ACHN (cell line): ENCODE measurements around the gene CENPP.

ENCODE experiments used
- DNase-seq: peaks from one replicate; pipeline ENCODE4 v3.0.0-alpha.2; 2015
- in situ Hi-C: cut with HindIII; loops from 2 replicates; pipeline ENCODE4 v1.10.0; 2017; ENCODE audit warnings: low sequenced_read_pairs, low pct_ligation_motif_present, low pct_unique_long_range_greater_than_20kb

The CENPP gene

DNA sequence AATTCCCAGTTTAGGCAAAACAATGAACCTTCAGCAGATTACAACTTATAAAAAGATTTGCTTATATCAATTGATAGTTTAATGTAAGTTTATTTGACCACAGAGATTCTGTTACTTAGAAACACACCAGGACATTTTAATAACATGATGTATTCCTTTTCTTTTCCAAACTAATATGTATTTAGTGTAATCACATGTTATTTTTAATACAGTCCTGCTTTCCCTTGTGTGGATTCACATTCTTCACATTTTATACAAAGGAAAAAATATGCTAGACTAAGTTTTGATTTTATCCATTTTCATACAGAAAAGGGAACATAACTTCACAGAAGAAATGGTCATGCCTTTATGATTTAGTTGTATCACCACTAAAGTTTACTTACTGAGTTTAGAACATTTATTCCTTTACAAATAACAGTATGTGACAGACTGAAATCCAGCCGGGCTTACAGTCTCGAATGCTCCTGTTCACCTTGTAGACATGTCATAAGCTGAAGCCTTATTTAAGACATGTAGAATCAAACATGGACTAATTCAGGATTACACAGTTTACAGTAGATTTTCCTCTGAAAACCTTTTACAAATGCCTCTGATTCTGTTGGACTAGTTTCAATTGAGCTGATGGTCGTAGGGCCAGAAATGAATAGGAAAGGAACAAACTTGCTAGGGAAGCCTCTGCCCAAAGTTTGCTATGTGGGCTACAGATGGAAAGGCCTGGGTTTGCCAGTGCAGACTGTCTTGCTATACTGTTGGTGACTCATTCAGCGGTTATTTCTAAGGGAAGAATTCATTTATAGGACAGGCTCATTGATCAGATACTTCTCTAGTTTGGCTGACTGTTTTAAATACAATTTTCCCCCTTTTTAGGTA, 163.2 kb downstream of the CENPP start:
- in situ Hi-C loops = no loop called here
- DNase-seq = no peak

DNA sequence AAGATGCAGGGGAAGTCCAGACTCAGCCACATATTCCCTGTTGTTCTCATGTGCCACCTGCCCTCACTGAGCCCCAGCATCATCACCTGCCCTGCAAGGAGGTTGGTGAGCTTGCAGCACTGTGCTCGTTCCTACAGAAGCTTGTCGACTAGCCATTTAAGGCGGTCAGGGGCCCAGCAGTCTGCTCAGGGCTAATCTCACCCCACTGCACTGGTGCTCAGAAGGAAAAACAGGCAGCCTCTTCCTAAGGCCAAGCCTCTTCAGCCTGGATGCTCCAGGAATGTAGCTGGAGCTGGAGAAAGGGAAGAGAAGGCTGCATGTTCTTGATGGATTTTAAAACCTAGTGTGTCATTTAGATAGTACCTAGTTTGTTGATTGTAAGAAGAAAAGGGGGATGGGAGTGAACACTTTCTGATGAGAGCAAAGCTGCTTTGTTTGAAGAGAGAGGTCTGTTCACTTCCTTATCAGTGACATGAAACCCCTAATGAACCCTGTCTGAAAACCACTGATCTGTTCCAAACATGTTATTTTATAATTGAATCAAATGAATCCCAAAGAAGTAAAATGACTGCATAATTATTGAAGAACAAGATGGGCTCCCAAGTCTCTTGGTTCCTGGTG, 167.1 kb downstream of the CENPP start:
- in situ Hi-C loops = no loop called here
- DNase-seq = no peak

DNA sequence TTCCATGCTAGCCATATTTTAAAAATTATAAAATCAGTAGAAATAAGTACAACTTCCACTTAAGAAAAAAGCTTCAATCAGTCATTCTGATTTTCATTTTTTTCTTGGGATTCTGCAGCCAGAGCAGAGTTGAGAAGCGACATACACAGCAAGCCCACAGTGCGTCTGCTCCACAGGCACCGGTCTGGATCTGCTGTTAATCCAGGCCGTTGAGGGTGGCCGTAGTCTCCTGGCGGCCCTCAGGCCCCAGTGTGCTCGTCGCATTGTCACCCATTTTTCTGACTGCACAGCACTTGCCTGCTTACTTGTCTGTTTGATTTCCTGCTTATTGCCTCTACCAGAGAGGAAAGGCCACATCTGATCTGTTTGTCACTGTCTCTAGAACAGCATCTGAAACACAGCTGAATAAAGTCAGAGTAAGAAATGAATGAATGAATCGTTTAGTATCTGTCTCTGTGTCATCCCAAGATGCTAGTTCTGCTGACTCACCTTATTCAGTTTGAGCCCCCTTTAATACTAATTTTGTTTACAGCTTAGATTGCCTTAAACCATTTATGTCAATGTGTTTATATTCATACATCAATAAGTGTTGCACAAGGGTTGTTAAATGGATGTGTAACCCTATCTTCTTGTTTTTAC, 168.1 kb downstream of the CENPP start:
- in situ Hi-C loops = no loop called here
- DNase-seq = no peak

DNA sequence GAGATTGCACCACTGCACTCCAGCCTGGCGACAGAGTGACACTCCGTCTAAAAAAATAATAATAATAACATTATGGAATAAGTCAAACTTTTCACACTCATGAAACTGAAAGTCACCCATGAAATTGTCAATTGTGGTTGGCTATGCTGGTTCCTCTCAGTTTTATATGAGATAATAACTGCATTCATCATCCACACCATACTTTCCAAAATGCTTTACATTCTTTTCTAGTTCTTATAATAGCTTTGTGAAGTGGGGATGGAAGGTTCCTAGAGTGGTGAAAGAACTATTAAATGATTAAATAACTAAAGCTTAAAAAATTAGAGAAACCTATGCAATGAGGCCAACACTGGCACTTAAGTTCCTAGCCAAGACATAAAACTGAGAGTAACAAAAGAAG, 169.1 kb downstream of the CENPP start:
- in situ Hi-C loops = no loop called here
- DNase-seq = no peak

DNA sequence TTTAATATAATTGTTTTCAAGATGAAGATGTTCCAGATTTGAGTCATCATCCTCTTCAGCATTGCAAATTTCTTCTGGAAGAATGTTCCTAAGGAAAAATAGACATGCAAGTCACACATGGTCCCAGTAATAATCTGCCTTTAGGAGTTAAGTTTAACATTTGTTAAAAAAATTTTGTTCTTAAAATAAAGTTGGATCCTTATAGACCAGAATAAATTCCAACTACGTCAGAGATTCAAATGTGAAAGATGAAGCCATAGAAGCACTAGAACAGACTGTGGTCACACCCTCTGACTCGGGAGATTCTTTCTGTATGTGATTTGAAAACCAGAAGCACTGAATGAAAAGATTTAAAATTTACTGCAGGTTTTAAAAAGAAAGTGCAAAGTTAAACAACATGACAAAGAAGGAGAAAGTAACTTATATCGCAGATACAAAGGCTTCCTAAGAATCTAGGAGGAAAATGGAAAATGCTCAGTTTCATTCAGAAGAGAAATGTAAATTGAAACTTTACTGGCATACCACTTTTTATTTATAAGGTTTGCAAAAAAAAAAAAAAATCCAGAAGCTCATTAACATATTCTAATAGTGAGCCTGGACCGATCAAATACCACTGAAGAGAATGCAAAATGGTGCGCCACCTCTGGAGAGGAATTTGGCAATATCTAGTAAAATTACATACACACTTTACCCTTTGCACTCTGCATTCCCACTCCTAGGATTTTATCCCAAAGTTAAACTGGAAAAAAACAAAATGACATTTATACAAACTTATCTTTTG, 170.8 kb downstream of the CENPP start:
- no peak for DNase-seq
- in situ Hi-C loops = no loop called here

DNA sequence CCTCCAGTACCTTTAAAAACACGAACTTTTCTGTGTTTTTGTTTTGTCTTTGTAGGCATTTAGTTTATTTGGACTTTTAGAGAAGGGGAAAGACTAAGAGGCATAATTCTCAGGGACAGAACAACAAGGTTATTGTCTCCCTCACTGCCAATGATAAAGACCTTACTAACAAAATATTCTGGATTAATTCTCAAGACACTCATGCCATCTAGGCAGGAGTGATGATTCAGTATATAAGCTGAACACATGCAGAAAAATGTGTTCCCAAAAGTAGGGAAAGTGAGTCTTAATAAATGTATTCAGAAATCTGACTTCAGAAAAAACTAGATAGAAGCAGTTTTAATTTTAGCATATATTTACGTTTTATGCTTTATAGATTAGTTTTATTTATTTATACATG, 173.9 kb downstream of the CENPP start:
- DNase-seq = no peak
- in situ Hi-C loops = no loop called here

DNA sequence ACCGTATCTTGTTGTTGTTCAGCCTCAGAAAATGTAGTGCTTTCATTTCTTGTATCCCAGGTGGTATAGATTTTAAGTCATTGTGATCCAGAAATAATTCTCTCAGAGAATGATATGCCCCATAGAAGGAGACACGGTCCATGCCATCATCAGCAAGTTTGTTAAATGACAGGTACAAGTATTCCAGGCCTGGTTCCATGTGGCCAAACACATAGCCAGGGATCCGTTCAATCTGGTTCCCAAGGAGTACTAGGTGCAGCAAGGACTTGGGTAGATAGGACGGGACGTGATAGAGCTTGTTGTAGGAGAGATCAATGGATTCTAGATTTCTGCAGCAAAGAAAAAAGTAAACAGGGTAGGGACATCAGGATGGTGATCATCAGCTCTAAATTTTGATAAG, 175.0 kb downstream of the CENPP start:
- in situ Hi-C loops = no loop called here
- no peak for DNase-seq

DNA sequence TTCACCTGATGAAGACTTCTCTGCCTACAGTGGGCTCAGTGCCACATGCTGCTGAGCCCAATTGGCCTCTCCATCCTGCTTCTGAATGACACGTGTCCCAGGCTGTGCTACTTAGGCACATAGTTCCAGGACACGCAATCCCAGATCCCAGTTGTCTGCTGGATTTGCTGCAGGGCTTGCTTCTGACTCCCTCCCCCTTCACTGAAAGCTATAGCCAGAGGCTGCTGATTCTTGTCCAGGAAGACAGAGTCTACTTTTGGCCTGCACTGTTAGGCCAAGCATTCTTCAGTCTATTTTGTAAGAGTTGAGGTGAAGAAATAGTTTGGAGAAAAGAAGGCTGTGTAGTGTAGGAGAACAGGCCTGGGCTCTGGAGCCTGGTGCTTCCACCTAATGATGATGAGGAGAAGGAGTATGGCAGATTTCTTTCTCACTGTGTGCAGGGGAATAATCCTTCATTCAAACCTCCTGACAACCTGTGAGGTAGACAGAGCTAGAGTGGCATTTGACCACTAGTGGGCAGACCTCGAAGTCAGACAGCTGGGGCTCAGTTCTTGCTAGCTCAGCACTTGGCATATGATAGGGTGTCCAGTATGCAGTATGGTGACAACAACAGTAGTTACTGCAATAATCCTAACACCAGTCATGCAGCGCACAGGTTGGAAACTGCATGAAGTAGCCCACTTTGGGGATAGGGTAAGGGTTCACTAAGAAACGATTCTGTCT, 176.1 kb downstream of the CENPP start:
- in situ Hi-C loops = no loop called here
- peak; percentile 49 for DNase-seq

DNA sequence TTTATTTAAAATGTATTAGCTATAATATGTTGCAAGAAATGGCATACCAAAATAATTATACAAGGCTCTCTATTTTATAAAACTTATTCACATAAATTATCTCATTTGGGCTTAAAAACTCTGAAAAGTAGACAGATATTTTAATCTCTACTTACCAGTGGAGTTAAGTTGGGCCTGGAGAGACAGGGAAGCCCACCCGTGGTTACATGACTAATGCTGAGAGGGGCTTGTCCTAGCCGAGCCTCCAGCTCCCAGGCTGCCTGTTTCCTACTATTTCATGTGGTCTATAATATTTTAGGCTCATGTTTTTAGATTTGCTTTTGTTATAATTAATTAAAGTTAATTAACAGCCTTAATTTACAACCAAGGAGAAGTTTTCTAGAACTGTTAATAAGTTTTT, 177.4 kb downstream of the CENPP start:
- in situ Hi-C loops = no loop called here
- DNase-seq = no peak

DNA sequence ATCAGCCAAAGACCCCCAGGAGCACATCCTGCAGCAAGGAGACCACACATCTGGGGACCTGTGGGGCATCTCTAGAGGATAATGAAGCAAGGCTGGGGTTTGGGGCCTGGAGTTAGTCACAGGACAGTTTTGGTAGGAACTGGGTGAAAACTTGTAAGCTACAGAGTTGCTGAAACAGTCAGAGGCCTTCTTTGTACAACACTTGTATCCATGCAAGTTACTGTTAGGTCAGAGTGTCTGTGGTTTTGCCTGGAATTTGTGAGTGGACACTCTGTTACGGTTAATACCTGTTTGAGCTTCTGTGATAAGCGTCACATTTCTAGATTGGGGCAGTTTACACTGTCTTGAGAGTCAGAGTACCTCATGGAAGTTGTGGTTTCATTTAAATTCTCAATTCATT, 179.1 kb downstream of the CENPP start:
- in situ Hi-C loops = no loop called here
- no peak for DNase-seq

DNA sequence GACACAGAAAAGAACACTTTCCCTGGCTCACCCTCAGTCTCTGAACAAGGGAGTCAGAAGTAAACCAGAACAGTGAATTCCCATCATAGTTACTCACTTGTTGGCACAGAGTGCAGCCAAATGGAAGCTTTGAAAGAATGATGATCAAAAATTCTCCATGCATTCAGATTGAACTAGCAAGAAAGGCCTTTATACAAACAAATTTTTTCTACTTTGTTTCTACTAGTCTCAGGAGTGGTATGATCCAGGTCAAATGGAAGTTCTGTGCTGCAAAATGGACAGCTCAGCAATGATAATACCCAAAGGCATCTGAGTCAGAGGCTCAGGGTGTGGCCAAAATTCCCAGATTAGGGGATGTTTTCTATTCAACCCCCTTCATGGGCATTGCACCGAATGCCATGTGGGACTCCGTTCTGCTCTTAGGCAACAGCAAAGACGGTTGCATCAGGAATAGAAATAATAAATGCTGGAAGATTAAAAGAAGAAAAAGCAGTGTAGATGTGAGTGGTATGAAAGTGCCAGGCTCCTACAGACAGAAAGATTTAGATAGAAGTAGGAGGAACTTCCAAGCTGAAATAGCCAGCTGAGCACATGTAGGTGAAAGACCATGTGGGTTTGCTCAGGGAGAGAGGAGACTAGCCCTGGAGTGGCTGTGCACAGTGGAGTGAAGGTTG, 180.6 kb downstream of the CENPP start:
- in situ Hi-C loops = no loop called here
- DNase-seq = peak; percentile 26

DNA sequence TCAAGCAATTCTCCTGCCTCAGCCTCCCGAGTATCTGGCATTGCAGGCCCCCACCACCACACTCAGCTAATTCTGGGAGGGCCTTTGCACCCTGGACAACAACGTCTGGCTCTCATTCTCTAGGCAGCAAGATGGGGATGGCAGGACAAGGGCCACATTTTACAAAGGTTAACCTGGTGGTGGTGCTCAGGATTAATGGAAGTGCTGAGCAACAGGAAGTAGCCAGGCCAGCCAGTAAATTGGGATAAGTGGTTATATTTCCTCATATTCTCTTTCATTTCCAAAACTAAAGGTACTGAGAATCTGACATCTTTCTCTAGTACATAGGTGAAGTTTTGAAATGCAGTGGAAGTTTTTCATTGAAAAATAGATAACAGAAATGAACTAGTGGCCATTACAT, 181.3 kb downstream of the CENPP start:
- in situ Hi-C loops = no loop called here
- no peak for DNase-seq

DNA sequence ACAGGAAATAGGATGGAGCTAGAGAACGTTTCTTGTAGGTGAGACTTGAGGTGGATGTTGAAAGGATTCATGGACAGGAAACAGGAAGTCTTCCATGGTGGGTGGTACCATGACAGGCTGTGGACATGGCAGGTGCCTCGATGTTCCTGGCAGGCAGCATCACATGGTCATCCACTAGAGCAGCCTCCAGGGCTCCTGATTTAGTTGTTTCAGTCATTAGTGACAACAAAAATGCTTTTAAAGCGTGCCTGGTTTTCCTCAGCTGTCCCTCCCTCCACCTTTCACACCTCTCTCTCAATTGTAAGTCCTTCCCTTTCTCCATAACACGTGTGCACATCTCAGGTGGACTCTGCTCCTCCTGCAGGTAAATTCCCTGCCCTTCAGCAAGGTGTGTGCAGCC, 181.7 kb downstream of the CENPP start:
- DNase-seq = no peak
- in situ Hi-C loops = no loop called here

DNA sequence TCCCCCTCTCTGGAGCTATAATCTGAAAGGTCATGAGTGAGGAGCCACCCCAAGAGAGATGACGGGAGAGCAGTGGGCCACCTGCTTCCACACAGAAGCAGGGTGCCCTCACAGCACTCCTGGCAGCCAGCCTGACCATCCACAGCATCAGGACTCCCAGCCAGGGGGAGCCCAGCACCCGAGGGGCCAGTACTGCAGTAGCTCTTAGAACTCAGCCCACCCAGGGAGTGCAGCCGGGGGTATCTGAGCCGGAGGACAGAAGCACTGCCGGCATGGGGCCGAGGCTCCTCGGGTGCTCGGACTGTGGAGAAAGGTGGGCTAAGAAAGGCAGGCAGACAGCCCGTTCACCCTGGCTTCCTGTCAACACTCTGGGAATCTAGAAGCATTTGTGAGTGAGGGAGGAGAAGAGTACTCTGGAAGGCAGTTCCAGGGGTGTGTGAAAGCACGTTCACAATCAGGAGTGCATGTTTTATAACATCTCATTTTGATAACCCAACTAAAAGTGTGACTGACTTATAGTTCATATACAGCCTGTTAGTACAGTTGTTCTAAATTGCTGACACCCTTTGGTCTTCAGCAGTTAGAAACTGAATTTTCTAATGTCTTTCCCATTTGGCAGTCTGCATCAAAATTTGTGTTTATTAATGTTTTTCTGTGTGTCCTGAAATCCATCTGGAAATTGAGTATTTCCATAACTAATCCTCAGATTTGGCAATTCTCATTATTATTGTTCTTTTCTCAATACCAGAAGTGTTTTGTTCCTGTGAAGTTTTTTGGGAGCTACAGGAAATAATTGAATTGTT, 182.5 kb downstream of the CENPP start:
- in situ Hi-C loops = no loop called here
- no peak for DNase-seq

DNA sequence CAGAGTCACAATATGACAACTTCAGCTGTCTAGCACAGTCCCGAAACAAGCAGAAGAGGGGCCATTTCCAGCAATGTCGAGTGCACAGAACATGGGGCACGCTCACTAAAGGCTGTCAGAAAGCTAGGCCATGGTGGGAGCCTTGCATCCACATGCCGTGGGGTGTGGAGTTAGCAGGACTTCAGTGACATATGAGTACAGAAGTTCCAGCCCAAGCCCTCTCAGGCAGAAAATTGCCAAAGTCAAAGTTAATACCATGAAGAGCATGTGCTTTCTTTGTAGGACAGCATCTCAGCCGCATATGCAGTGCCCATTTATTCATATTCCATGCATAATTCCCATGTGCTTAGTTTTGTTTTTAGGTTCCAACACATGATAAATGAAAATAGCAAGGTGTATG, 183.3 kb downstream of the CENPP start:
- DNase-seq = no peak
- in situ Hi-C loops = no loop called here

DNA sequence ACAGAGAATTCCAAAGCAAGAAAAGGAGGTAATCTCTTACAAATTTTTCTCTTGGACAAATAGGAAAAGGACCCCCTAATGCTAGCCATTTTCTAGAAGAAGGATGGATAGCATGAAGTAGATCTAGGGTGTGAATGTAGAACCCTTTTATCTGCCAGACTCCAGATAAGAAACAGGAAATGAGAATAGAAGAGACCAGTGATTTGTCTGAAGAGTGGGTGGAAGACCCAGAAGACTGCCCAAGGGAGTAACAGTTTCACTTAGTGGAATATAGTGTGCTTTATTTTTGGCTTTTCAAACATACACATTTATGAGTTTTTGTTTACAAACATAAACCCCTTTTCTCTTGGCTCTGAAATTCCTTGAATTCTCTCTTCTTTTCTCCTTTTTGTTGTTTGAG, 185.0 kb downstream of the CENPP start:
- no peak for DNase-seq
- in situ Hi-C loops = no loop called here

DNA sequence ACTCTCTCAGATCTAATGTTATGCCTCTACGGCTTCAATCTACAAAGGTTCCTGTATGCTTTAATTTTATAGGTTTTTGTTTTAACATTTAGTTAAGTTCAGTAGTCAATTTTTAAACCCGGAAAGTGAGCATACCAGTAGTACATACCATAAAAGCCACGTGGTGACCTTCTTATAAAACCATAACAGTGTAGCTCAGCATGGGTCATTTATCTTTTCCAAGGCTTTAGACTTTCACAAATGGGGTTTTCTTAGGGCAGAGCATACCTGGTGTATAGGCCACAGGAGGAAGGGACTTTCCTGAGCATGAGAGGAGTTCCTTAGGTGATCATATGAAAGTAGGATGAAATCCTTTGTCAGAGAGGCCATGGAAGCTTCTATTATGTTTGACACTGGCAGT, 186.9 kb downstream of the CENPP start:
- in situ Hi-C loops = no loop called here

More for the DNA sequence above, 186.9 kb downstream of the CENPP start:
- no peak for DNase-seq
